DMS 273 (cell line): ENCODE results near the gene POT1.
"Not testable (repeated sequence)": the region's sequence is repeated elsewhere in the genome, so short reads cannot be mapped to it uniquely, and the experiment has no call there.

ENCODE experiments used
- DNase-seq: peaks from one replicate; lab custom pipeline; 2025; ENCODE audit not compliant: unreplicated experiment; lab: John Stamatoyannopoulos, UW

The POT1 gene

GRCh38 chr7:124929467-124930172, at the start of gene POT1:
TSS of gene POT1 (minus strand) at chr7:124929825. CDS start at chr7:124897173, 32,652 bp downstream.
- DNase-seq, result peak; percentile 100

DNA sequence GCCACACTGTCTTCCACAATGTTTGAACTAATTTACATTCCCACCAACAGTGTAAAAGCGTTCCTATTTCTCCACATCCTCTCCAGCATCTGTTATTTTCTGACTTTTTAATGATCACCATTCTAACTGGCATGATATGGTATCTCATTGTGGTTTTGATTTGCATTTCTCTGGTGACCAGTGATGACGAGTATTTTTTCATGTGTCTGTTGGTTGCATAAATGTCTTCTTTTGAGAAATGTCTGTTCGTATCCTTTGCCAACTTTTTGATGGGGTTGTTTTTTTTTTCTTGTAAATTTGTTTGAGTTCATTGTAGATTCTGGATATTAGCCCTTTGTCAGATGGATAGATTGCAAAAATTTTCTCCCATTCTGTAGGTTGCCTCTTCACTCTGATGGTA, 45.5 kb upstream of the POT1 start:
- DNase-seq, result not testable (repeated sequence)

GRCh38 chr7:124965553-124965952, 35.9 kb upstream of the POT1 start:
- DNase-seq, result no peak

DNA sequence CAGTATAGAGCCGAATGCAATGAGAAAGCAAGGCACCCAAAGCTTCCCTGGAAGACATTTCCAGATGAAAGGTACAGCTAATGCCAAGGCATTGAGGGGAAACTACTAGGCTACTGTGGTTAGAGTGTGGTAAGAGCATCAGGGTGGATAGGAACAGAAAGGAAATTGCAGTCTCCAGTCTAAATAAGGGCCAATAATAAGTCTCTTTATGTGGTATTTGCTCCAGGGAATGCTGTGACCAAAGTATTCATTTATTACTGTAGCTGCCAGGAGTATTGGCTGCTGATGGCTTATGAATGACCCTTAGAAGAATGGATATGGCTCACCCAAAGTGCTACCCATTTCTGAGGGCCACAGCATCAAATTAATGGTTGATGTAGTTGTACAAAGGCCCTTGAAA, 30.1 kb upstream of the POT1 start:
- DNase-seq, result no peak

GRCh38 chr7:124957952-124958351, 28.3 kb upstream of the POT1 start:
- DNase-seq, result not testable (repeated sequence)

DNA sequence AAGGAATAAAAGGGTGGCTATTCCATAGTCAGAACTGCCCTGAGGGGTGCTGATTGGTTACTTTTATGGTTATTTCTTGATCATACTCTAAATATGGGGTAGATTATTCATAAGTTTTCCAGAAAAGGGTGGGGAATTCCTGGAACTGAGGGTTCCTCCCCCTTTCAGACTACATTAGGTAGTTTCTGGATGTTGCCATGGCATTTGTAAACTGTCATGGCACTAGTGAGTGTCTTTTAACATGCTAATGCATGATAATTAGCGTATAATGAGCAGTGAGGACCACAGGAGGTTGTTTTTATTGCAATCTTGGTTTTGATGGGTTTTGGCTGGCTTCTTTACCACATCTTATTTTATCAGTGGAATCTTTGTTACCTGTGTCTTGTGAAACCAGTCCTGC, 26.5 kb upstream of the POT1 start:
- DNase-seq, result no peak

GRCh38 chr7:124954790-124955189, 25.2 kb upstream of the POT1 start:
- no peak for DNase-seq

GRCh38 chr7:124945680-124946079, 16.1 kb upstream of the POT1 start:
- no peak for DNase-seq

DNA sequence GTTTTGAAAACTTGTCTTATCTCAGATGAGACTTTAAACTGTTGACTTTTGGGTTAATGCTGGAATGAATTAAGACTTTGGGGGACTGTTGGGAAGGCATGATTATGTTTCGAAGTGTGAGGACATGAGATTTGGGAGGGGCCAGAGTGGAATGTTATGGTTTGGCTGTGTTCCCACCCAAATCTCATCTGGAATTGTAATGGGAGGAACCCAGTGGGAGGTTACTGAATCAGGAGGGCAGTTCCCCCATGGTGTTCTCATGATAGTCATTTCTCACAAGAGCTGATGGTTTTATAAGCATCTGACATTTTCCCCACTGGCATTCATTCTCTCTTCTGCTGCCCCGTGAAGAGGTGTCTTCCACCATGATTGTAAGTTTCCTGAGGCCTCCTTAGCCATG, 13.8 kb upstream of the POT1 start:
- DNase-seq, result no peak

GRCh38 chr7:124942399-124942798, 12.8 kb upstream of the POT1 start:
- DNase-seq, result no peak

DNA sequence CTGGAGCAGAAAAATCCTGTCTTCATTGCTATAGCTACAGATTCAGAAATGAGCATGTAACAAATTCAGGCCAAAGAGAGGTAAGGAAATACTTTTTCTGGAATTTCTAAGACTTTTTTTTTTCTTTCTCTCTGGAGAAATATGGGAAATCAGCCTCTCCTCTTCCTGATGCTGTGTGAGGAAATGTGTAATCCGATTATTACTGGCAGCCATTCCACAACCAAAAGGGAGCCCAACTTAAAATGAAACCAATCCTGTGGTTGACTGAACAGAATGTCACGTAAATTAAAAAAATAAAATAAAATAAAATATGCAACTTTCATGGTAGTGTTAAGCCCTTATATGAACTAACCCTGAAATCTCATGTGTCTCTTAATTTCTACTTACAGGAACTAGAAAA, 10.7 kb upstream of the POT1 start:
- no peak for DNase-seq

DNA sequence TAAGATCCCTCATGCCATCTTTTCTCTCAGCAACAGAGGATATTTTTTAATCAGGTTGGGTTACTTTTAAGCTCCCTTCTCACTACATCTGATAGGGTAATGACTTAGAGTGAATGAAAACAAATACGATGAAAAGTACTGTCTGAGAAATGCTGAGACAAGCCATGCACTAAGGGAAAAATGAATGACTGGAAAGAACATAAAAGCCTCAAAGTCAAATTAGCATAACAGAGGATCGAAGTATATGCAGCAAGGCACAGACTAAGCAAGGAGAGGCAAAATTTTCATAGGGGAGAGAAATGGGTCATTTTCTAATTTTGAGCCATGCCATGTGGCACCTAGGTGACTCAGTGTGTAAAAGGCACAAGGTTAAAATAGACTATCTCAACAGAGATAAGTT, 8.5 kb upstream of the POT1 start:
- DNase-seq, result no peak

DNA sequence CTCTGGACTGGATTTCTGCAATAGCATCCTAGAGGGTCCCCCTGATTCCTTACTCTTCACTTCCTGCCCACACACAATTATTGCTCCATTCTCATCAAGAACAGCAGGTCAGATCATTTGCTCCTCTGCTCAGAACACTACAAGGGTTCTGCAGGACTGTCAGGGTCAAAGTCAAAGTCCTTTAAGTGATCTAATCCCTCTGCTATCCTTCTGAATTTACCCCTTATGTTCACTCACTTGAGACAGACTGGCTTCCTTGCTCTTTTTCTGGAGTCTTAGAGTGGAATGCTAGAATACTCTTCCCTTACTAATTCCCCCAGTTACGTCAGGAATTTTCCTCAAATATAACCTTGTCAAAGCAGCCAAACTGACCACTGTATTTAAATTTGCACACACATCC, 7.5 kb upstream of the POT1 start:
- DNase-seq, result no peak

DNA sequence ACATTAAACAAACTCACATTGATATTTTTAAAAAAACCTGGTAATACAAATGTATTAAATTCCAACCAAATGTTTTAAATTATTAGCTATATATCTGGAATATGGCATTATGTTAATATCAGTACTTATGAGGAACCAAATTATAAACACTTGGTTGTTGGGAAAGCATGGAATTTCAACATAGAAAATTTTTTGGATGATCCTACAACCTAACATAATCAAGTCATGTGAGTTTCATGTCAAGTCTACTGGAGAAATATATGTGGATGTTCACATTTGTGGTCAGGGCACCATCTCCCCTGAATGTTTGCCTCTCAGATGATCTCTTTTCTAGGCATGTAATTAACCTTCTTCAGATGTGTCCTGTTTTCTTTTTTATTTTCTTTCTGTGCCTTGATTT, 5.2 kb upstream of the POT1 start:
- no peak for DNase-seq

DNA sequence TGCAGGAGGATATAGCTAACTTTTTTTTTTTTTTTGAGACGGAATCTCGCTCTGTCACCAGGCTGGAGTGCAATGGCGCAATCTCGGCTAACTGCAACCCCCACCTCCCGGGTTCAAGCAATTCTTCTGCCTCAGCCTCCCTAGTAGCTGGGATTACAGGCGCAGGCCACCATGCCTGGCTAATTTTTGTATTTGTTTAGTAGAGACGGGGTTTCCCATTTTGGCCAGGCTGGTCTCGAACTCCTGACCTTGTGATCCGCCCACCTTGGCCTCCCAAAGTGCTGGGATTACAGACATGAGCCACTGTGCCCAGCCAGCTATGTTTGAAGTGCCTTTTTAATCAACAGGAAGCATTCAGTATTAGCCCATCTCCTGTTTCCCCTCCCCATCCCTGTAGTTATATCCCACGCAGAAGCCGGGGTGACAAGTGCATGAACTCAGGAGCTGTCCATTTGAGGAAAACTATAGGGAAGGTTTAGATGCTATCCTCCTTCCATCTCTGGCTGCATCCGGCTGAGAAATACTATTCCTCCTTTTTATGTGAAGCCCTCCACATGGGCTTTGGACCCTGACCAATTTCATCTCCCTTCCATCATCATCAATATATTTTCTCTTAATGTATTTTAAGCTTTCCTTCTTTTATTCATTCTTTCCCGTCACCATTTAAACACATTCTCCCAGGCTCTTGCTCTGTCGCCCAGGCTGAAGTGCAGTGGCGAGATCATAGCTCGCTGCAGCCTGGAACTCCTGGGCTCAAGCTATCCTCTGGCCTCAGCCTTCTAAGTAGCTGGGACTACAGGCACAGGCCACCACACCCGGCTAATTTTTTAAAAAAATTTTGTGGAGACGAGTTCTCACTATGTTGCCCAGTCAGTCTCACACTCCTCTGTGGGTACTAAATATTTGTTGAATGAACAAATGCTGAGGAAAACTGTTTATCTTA, 1.3 kb upstream of the POT1 start:
- no peak for DNase-seq

DNA sequence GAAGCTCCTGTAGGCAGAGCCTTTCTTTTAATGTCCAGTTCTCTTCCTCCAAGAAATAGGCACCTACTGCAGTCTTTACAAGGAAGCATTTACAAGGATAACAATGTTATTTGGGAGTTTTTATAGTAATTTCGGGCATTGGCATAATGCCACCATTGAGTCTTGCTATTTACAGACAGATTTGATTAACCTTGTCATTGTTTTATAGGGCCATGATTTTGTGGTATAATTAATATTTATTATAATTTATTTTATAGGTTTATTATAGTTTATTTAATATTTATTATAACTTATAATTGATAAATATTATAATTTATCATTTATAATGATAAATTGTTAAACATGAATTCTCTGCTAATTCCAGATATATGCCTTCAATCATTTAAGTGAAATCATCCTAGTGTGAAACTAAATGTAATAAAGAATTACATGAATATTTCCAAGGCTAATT, 573 bp upstream of the POT1 start:
- DNase-seq, result no peak

GRCh38 chr7:124924906-124925305, 4.7 kb downstream of the POT1 start:
- DNase-seq, result no peak

- DNase-seq, result no peak
Observed at GRCh38 chr7:124922200-124922599, 7.4 kb downstream of the POT1 start.

DNA sequence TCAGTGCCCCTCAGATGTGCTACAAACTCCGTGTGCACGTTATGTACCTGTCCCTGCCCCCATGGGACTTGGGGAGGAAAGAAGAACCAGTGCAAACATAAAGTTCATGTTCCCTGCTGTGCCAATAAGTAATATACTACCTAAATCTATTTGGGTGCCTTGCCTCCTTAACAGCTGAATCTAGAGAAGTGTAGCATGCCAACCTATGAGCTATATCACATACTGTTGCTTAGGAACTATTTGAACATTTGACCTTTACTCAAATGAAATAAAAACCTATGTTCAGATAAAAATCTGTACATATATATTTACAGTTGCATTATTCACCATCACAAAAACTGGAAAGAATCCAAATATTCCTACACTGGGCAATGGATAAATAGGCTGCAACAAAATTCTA, 9.8 kb downstream of the POT1 start:
- DNase-seq, result no peak

- DNase-seq, result no peak
Observed at GRCh38 chr7:124918662-124919061, 11.0 kb downstream of the POT1 start.

- DNase-seq, result no peak
Observed at GRCh38 chr7:124915242-124915641, 14.4 kb downstream of the POT1 start.

- no peak for DNase-seq
Observed at GRCh38 chr7:124914298-124914697, 15.3 kb downstream of the POT1 start.
